ENCODE measurements around the gene GATD1.

GATD1 gene

DNA sequence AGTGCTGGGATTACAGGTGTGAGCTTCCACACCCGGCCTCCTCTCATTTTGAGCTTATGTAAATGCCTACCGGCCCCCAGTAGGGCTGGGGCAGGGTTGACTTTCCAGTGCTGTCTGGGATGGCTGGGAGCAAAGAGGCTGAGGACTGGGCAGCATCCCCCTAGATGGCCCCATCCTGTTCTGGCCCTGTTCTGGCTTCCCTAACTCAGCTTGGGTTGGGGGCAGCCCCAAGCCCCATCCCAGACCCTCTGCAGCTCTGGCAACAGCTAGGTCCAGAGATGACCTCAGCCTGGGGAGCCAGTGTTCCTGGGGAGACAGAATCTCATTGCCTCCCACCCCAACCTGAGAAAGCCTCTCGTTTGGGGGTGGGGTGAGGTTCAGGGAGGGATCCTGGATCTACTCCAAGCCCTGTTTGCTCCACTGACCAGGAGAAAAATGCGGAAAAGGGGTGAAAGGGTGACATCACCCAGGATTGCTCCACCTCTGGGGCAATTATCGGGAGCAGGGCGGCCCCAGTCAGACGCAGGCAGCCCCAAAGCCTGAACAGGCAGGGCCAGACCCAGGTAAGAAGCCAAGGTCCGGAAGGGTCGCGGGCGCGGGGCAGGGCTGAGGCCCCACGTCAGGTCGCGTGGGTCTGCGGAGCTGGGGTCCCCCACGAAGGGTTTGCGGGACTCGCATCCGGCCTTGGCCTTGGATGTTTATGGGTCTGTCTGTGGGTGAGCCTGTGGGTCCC lies 41.3 kb upstream of the GATD1 start, which contains the start of gene PNPLA2:
Gene PNPLA2, plus strand, starts transcription at position 519 of the 733 bp plus-strand sequence. CDS start 805 bp downstream, outside the sequence.
- DNase-seq (ENCODE audit: extremely low read depth, low read depth), result no peak
- no peak for TF ChIP-seq CTCF (IDR thresholded peaks at IDR 0.05; ENCODE audit: low read depth, low read length, missing control alignments)
- H3K4me3 ChIP-seq (replicated peaks; ENCODE audit: low read depth, low read length), result peak within 1 kb of the TSS; percentile 60

DNA sequence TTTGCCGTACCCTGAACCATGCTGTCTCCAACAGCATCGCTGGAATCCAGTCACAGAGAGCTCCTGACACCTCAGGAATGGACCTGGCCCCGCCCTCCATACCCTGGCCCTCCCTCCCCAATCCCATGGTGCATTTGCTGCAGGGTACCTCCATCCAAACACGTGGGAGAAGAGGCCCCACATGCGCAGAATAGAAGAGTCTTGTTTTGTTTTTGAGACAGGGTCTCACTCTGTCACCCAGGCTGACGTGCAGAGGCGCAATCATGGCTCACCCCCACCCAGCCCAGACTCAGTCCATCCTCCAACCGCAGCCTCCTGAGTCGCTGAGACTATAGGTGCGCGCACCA lies 39.1 kb upstream of the GATD1 start:
- H3K4me3 ChIP-seq (replicated peaks; ENCODE audit: low read depth, low read length), result no peak overlapping the region
- TF ChIP-seq CTCF (IDR thresholded peaks at IDR 0.05; ENCODE audit: low read depth, low read length, missing control alignments), result no peak
- no peak for DNase-seq (ENCODE audit: extremely low read depth, low read depth)

DNA sequence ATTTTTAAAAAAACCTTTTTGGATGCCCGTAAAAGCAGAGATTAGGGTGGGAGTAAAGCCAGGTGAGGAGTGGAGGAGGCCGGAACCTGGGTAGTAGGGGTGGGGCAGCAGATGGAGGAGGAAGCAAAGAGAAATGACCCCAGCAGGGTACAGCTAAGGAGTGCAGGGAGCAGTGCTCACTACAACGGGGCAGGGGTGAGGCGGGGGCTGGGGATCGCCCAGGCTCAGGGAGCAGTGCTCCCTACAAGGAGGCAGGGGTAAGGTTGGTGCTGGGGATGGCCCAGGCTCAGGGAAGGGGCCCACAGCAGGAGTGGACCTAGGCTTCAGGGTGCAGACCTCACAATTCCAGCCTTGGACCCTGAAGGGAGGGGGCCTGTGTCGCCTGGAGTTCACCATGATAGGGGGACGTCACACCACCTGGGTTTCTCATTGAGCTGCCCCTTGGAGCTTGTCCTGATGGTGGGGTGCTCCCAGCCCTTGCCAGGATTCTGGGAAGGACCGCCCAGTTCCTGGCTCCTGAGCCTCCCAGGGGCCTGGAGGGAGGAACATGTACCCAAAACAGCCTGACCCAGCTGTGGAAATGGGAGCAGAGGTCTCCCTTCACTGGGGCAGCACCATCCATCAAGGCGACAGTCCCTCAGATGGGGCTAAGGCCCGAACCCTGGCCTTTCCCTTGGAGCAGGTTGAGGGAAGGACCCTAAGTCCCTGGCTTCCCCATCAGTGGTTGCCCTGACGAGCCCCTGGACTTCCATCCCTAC lies 38.6 kb upstream of the GATD1 start:
- TF ChIP-seq CTCF (IDR thresholded peaks at IDR 0.05; ENCODE audit: low read depth, low read length, missing control alignments), result no peak
- no peak overlapping the region for H3K4me3 ChIP-seq (replicated peaks; ENCODE audit: low read depth, low read length)
- no peak for DNase-seq (ENCODE audit: extremely low read depth, low read depth)

- no peak overlapping the region for H3K4me3 ChIP-seq (replicated peaks; ENCODE audit: low read depth, low read length)
- no peak for TF ChIP-seq CTCF (IDR thresholded peaks at IDR 0.05; ENCODE audit: low read depth, low read length, missing control alignments)
- no peak for DNase-seq (ENCODE audit: extremely low read depth, low read depth)
Measured at GRCh38 chr11:813456-814096, 36.3 kb upstream of the GATD1 start.

- TF ChIP-seq CTCF (IDR thresholded peaks at IDR 0.05; ENCODE audit: low read depth, low read length, missing control alignments), result no peak
- no peak for DNase-seq (ENCODE audit: extremely low read depth, low read depth)
Measured at GRCh38 chr11:813072-813455, 35.8 kb upstream of the GATD1 start.

DNA sequence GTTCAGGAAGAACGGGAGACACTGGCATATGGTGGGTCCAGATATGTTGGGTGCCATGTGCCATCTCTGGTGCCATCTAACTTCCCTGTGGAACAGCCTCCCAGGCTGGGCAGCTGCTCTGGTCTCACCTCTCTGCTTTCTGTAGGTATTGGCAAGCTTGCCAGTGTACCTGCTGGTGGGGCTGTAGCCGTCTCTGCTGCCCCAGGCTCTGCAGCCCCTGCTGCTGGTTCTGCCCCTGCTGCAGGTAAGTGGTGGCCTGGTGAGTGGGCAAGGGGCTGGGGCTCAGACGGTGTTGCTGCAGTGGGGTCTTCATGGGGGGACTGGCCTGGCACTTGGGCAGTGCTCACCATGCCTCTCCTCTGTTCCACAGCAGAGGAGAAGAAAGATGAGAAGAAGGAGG lies 35.1 kb upstream of the GATD1 start:
- TF ChIP-seq CTCF (IDR thresholded peaks at IDR 0.05; ENCODE audit: low read depth, low read length, missing control alignments), result no peak
- H3K4me3 ChIP-seq (replicated peaks; ENCODE audit: low read depth, low read length), result peak overlapping the region; percentile 99
- no peak for DNase-seq (ENCODE audit: extremely low read depth, low read depth)

More at GRCh38 chr11:813072-813455, 35.8 kb upstream of the GATD1 start:
- no peak overlapping the region for H3K4me3 ChIP-seq (replicated peaks; ENCODE audit: low read depth, low read length)
